ENCODE measurements around the gene RPL13. TPM values are rescaled to one million over a fixed set of nuclear protein-coding genes. Genes with fewer than 3 reads are reported as not detected.

Gene RPL13
- total and polyA plus RNA-seq, 2 of the 13 experiments (the other 11 are each of a cell fraction or from before 2014, with no cell fraction given): 2,988 to 4,411 TPM

- TF ChIP-seq, protein P1, sequence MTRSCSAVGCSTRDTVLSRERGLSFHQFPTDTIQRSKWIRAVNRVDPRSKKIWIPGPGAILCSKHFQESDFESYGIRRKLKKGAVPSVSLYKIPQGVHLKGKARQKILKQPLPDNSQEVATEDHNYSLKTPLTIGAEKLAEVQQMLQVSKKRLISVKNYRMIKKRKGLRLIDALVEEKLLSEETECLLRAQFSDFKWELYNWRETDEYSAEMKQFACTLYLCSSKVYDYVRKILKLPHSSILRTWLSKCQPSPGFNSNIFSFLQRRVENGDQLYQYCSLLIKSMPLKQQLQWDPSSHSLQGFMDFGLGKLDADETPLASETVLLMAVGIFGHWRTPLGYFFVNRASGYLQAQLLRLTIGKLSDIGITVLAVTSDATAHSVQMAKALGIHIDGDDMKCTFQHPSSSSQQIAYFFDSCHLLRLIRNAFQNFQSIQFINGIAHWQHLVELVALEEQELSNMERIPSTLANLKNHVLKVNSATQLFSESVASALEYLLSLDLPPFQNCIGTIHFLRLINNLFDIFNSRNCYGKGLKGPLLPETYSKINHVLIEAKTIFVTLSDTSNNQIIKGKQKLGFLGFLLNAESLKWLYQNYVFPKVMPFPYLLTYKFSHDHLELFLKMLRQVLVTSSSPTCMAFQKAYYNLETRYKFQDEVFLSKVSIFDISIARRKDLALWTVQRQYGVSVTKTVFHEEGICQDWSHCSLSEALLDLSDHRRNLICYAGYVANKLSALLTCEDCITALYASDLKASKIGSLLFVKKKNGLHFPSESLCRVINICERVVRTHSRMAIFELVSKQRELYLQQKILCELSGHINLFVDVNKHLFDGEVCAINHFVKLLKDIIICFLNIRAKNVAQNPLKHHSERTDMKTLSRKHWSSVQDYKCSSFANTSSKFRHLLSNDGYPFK (CRISPR knock-in tag; IDR thresholded peaks at IDR 0.05; ENCODE audit: borderline replicate concordance): no peak
- TF ChIP-seq ZNF75D (CRISPR knock-in tag; IDR thresholded peaks at IDR 0.05; ENCODE audit: borderline replicate concordance) (no peak), ZNF280B (CRISPR knock-in tag; IDR thresholded peaks at IDR 0.05; ENCODE audit: borderline replicate concordance) (no peak), ATF4 (CRISPR knock-in tag; IDR thresholded peaks at IDR 0.05) (no peak), ZNF687 (CRISPR knock-in tag; IDR thresholded peaks at IDR 0.05) (no peak), MNT (IDR thresholded peaks at IDR 0.05) (no peak), CHCHD3 (CRISPR knock-in tag; IDR thresholded peaks at IDR 0.05) (no peak), ZNF615 (CRISPR knock-in tag; IDR thresholded peaks at IDR 0.05; ENCODE audit: borderline replicate concordance) (no peak), AGO2 (optimal IDR thresholded peaks at IDR 0.05; ENCODE audit: low read depth, low read length) (peak; percentile 81), ZNF782 (CRISPR knock-in tag; IDR thresholded peaks at IDR 0.05; ENCODE audit: borderline replicate concordance) (no peak), NCOR1 (IDR thresholded peaks at IDR 0.05; ENCODE audit: borderline replicate concordance, low read length) (no peak)
- TF ChIP-seq, protein P2, sequence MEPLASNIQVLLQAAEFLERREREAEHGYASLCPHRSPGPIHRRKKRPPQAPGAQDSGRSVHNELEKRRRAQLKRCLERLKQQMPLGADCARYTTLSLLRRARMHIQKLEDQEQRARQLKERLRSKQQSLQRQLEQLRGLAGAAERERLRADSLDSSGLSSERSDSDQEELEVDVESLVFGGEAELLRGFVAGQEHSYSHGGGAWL (CRISPR knock-in tag; IDR thresholded peaks at IDR 0.05): no peak
- TF ChIP-seq, protein P3, sequence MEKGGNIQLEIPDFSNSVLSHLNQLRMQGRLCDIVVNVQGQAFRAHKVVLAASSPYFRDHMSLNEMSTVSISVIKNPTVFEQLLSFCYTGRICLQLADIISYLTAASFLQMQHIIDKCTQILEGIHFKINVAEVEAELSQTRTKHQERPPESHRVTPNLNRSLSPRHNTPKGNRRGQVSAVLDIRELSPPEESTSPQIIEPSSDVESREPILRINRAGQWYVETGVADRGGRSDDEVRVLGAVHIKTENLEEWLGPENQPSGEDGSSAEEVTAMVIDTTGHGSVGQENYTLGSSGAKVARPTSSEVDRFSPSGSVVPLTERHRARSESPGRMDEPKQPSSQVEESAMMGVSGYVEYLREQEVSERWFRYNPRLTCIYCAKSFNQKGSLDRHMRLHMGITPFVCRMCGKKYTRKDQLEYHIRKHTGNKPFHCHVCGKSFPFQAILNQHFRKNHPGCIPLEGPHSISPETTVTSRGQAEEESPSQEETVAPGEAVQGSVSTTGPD (CRISPR knock-in tag; IDR thresholded peaks at IDR 0.05): no peak
Observed at GRCh38 chr16:89531821-89532526, 28.5 kb upstream of the RPL13 start (continued).
